C4-2B (cell line): ENCODE results near the gene CDKAL1.

ENCODE experiments used
- CTCF ChIP-seq: fragments of 450-650 bp; conservative IDR thresholded peaks from 2 replicates; pipeline ENCODE4 v1.5.1; 2017; ENCODE audit warnings: mild to moderate bottlenecking
- ZFX ChIP-seq: fragments of 450-650 bp; IDR thresholded peaks from 2 replicates; pipeline ENCODE4 v1.6.1; 2017

- no peak for TF ChIP-seq CTCF
- TF ChIP-seq ZFX, result no peak
These were observed 679.2 kb downstream of the CDKAL1 start for GRCh38 chr6:21213492-21213891.
